Activated T-helper 1 cell treated with anti-CD3 and anti-CD28 coated beads, Interleukin-12 subunit alpha, Interleukin-12 subunit beta, Interleukin-2, Interleukin-4 antibody, amounts not matched to agents 30 ng/mL and 10 ng/mL and 1 ng/mL, durations not matched to agents 14 hours and 24 hours and 36 hours (primary cell): ENCODE data around the gene ZNF687. TPM values are rescaled to one million over a fixed set of nuclear protein-coding genes. Genes with fewer than 3 reads are reported as not detected.
A peak's percentile ranks its signal among the peaks of the same experiment; 100 is the strongest.

Experiments used
- DNase-seq: peaks from one replicate; pipeline ENCODE4 v3.0.0; 2021; ENCODE audit warnings: low spot score
- H3K27ac Mint-ChIP-seq: one replicate; pipeline ENCODE4 v1.8.0; 2021; ENCODE audit warnings: mild to moderate bottlenecking, mixed read lengths
- H3K27me3 Mint-ChIP-seq: one replicate; pipeline ENCODE4 v1.8.0; 2022; ENCODE audit warnings: mild to moderate bottlenecking, moderate library complexity, mixed read lengths; ENCODE audit not compliant: insufficient read depth
- H3K36me3 Mint-ChIP-seq: one replicate; pipeline ENCODE4 v1.8.0; 2021; ENCODE audit warnings: low read depth, mixed read lengths
- H3K4me1 Mint-ChIP-seq: one replicate; pipeline ENCODE4 v1.8.0; 2021; ENCODE audit warnings: low read depth, mixed read lengths
- H3K4me3 Mint-ChIP-seq: one replicate; pipeline ENCODE4 v1.8.0; 2021; ENCODE audit warnings: mild to moderate bottlenecking, moderate library complexity, mixed read lengths
- H3K9me3 Mint-ChIP-seq: one replicate; pipeline ENCODE4 v1.8.0; 2021; ENCODE audit warnings: mixed read lengths
- intact Hi-C: fragments of 100-400 bp; cut with micrococcal nuclease; formaldehyde crosslinking; loops from one replicate; pipeline ENCODE4 v1.15.1; 2024
- total RNA-seq: library from RNA; stranded (reverse); gene quantifications from 2 replicates; pipeline ENCODE4 v1.2.3, GENCODE V29; 2022

Gene ZNF687, protein sequence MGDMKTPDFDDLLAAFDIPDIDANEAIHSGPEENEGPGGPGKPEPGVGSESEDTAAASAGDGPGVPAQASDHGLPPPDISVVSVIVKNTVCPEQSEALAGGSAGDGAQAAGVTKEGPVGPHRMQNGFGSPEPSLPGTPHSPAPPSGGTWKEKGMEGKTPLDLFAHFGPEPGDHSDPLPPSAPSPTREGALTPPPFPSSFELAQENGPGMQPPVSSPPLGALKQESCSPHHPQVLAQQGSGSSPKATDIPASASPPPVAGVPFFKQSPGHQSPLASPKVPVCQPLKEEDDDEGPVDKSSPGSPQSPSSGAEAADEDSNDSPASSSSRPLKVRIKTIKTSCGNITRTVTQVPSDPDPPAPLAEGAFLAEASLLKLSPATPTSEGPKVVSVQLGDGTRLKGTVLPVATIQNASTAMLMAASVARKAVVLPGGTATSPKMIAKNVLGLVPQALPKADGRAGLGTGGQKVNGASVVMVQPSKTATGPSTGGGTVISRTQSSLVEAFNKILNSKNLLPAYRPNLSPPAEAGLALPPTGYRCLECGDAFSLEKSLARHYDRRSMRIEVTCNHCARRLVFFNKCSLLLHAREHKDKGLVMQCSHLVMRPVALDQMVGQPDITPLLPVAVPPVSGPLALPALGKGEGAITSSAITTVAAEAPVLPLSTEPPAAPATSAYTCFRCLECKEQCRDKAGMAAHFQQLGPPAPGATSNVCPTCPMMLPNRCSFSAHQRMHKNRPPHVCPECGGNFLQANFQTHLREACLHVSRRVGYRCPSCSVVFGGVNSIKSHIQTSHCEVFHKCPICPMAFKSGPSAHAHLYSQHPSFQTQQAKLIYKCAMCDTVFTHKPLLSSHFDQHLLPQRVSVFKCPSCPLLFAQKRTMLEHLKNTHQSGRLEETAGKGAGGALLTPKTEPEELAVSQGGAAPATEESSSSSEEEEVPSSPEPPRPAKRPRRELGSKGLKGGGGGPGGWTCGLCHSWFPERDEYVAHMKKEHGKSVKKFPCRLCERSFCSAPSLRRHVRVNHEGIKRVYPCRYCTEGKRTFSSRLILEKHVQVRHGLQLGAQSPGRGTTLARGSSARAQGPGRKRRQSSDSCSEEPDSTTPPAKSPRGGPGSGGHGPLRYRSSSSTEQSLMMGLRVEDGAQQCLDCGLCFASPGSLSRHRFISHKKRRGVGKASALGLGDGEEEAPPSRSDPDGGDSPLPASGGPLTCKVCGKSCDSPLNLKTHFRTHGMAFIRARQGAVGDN
- 26.9 and 27.3 TPM in 2 replicates for total RNA-seq

DNA sequence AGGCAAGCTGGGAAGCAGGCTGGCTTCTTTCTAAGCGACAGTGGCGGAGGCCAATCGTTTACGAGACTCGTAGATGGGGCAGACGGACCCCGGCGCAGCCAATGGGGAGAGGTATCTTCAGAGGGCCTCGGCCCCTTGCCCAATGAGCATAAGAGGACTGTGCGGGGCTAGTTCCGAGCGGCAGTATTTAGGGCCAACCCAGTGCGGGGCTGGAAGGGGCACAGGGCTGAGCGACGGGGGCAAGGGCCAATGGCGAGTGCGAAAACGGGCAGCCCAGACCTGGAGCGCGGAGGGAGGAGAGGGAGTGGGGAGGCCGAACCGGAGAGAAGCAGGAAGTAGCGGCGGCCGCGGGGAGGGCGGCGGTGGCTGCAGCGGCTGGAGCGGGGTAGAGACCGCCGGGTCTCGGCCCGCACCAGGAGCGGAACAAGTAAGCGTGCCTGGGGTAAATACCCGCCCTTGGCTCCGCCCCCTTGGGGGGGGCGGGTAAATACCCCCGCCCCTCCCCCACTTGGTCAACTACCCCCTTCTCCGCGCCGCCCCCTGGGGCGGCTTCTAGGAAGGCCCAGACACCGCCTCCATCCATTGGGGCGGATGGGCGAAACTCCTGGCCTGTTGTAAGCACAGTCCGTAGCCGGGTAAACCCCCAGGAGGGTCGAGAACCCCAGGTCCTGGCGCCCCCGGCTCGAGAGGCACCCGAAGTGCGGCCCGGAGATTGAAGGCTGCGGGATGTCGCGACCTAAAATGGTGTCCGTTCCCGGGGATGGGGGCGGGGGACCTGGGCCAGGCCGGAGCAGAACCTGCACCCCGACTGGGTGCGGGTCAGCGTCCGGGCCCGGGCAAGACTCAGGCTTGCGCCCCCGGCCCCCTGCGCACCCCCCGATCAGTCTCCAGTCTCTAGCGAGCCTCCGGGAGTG lies at the start of gene ZNF687:
Gene ZNF687 (plus strand): TSS at position 331 of the 914 bp plus-strand sequence. CDS start 3,993 bp downstream, outside the sequence.
- DNase-seq = peak; percentile 98
- Mint-ChIP-seq H3K27me3 (no peaks in the 10 kb centered on the region), H3K36me3 (peaks cover 17% of the 10 kb centered on the region), H3K4me3 (peak within 1 kb of the TSS; percentile 94), H3K27ac (peak within 1 kb of the TSS; percentile 100), H3K9me3 (no peaks in the 10 kb centered on the region), H3K4me1 (peaks cover 36% of the 10 kb centered on the region)
- intact Hi-C loops = loop anchor here (1.0 to 5.0 kb wide), 19 partner anchors 19 to 508 kb away; partner anchors contain the start of genes ARNT, CDC42SE1, GABPB2 and LYSMD1

DNA sequence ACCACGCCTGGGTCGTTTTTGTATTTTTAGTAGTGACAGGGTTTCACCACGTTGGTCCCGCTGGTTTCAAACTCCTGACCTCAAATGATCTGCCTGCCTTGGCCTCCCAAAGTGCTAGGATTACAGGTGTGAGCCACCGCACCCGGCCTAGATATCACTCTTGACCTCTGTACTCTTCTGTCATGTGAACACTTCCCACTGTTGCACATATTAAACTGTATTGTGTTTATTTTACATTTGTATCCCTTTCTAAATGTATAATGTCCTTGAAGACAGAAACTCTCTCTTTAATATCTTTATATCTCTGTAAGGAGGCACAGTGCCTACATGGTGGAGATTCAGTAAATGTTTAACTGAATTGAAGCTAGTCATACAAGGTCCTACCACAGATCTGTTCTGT lies 46.9 kb upstream of the ZNF687 start:
- DNase-seq = no peak
- H3K4me1 Mint-ChIP-seq = peaks cover 10% of the 10 kb centered on the region
- intact Hi-C loops = no loop called here
- H3K27ac Mint-ChIP-seq = no peak overlapping the region
- H3K9me3 Mint-ChIP-seq = no peaks in the 10 kb centered on the region
- H3K27me3 Mint-ChIP-seq = no peaks in the 10 kb centered on the region
- H3K36me3 Mint-ChIP-seq = peaks cover 57% of the 10 kb centered on the region
- no peak overlapping the region for H3K4me3 Mint-ChIP-seq

DNA sequence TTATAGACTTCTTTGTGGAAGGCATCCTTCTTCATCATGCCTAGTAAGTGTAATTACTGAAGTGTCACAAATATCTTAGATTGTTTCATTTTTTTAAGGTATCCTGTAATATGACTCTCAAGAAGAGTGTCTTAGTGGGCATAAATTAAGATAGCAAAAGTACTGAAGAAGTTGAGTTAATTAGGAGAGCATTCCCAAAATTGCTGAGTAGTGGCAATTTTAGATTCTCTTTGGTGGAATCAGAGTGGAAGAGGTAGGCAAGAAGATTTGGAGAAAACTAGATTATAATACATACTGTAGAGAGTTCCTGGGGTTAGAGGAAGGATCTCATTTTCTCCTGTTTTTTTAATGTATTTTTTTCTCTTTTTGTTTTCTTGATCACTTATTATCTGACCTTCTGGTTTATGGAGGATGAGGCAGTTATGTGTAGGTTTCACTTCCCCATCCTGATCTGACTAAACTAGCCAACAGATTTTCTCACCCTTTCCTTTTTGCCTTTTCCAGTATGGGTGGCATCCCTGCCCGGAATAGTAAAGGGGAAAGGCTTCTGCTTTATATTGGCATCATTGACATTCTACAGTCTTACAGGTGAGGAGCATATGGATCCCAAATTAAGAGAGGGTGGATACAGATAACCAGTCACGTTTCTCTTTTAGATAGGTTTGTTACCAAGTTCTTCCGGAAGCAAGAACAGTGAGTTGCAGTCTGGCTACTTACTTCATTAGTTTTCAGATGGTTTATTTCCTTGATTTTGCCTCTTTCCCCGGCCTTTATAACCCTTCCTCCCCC lies 44.2 kb upstream of the ZNF687 start:
- peak overlapping the region; percentile 56 for H3K27ac Mint-ChIP-seq
- intact Hi-C loops = loop anchor here (1.0 kb wide), 1 partner anchor 7 kb away; no protein-coding TSS in a partner anchor

DNA sequence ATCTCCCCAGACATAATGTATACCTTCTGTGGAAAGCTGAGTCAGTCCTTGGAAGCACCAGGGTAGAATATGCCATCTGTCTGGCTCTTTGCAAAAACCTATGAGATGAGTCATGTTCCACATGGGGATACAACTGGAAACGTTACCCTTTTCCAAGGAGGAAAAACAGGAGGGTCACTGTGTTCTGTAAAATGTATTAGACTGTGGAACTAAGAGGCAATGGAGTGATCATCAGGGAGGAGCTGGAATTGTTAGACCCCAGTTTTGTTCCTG lies 43.7 kb upstream of the ZNF687 start:
- no peak for DNase-seq
- intact Hi-C loops = no loop called here
- no peak overlapping the region for H3K4me3 Mint-ChIP-seq
- H3K36me3 Mint-ChIP-seq = peaks cover 57% of the 10 kb centered on the region
- H3K27me3 Mint-ChIP-seq = no peaks in the 10 kb centered on the region
- H3K4me1 Mint-ChIP-seq = peaks cover 10% of the 10 kb centered on the region
- peak overlapping the region; percentile 2 for H3K27ac Mint-ChIP-seq
- H3K9me3 Mint-ChIP-seq = no peaks in the 10 kb centered on the region

More for the DNA sequence above, 44.2 kb upstream of the ZNF687 start:
- no peaks in the 10 kb centered on the region for H3K27me3 Mint-ChIP-seq
- H3K4me1 Mint-ChIP-seq = peaks cover 10% of the 10 kb centered on the region
- H3K9me3 Mint-ChIP-seq = no peaks in the 10 kb centered on the region
- H3K4me3 Mint-ChIP-seq = no peak overlapping the region
- H3K36me3 Mint-ChIP-seq = peaks cover 53% of the 10 kb centered on the region
- no peak for DNase-seq

DNA sequence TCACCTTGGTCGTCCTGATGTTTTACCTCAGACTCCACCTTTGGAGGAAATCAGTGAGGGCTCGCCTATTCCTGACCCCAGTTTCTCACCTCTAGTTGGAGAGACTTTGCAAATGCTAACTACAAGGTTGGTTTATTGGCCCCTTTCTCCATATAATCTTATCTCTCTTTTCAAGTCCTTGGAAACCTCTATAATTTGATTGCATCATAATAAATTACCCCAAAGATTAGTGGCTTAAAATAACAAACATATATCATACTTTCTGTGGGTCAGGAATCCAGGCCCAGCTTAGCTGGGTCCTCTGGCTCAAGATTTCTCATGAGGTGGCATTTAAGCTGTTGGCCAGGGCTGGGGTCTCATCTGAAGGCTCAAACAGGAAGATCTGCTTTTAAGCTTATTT lies 39.7 kb upstream of the ZNF687 start:
- no peaks in the 10 kb centered on the region for H3K27me3 Mint-ChIP-seq
- H3K9me3 Mint-ChIP-seq = no peaks in the 10 kb centered on the region
- peaks cover 5% of the 10 kb centered on the region for H3K4me1 Mint-ChIP-seq
- no peak overlapping the region for H3K4me3 Mint-ChIP-seq
- intact Hi-C loops = no loop called here
- H3K27ac Mint-ChIP-seq = peak overlapping the region; percentile 23
- no peak for DNase-seq
- H3K36me3 Mint-ChIP-seq = peaks cover 52% of the 10 kb centered on the region

DNA sequence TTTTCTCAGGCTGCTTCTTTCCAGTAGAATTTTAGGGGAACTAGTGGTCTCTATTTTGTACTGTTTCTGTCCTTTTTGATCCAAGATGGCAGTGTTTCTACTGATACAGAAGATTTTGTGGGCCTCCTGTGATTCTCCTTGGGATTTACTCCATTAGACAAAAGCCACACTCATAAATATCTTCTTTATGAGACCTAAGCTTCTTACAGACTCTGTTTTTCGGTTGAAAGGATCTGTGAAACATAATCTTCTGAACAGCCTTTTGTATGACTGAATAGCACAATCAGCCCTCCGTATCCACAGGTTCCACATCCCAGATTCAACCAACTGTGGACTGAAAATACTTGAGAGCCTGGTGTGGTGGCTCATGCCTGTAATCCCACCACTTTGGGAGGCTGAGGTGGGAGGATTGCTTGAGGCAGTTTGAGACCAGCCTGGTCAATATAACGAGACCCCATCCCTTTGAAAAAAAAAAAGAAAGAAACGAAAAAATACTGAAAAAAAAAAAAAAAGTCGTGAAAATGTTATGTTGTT lies 38.3 kb upstream of the ZNF687 start:
- intact Hi-C loops = no loop called here
- H3K4me3 Mint-ChIP-seq = no peak overlapping the region
- H3K27ac Mint-ChIP-seq = no peak overlapping the region

DNA sequence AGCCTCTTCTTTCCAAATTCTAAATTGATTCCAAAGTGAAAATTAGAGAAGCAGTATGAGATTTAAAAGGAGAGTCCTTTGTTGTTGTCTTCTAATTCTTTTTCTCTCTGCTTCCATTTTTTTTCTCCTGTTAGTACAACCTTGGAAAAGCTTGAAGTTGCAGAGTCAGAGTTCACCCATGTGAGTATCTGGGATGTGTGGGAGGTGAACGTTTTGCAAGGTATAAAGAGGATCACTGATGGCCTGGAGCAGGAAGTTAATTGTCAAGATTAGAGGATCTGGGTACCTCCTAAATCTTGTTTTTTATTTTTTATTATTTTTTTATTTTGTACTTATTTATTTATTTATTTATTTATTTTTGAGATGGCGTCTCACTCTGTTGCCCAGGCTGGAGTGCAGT lies 35.3 kb upstream of the ZNF687 start:
- no peak for DNase-seq
- H3K36me3 Mint-ChIP-seq = peaks cover 52% of the 10 kb centered on the region

More for the DNA sequence above, 38.3 kb upstream of the ZNF687 start:
- peaks cover 53% of the 10 kb centered on the region for H3K36me3 Mint-ChIP-seq
- H3K4me1 Mint-ChIP-seq = no peaks in the 10 kb centered on the region
- no peaks in the 10 kb centered on the region for H3K9me3 Mint-ChIP-seq
- H3K27me3 Mint-ChIP-seq = no peaks in the 10 kb centered on the region
- DNase-seq = no peak

DNA sequence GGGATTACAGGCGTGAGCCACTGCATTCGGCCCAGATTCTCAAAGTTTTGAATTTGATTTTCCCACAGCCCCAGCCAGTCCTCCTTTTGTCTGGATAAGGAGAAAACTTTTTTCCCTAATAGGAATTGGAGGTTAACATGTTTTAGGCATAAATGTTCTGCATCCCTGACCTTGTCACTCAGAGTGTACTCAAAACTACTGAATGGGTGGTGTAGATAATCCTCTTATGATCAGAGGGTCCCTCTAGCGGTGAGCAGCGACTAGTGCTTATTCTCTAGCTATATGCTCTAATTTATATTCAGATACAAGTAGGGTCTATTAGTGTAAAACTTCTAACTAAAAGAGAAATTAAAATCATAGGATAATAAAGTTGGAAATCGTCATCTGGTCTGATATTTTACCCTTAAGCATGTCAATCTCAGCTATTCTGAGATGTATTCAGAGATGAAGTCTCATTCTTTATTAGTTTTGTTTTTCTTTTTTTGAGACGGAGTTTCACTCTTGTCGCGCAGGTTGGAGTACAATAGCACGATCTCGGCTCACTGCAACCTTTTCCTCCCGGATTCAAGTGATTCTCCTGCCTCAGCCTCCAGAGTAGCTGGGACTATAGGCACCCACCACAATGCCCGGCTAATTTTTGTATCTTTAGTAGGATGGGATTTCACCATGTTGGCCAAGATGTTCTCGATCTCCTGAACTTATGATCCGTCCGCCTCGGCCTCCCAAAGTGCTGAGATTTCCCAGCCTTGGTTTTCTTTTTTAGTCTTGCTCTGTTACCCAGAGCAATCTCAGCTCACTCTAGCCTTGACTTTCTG lies 30.2 kb upstream of the ZNF687 start:
- no peak overlapping the region for H3K4me3 Mint-ChIP-seq
- peaks cover 11% of the 10 kb centered on the region for H3K4me1 Mint-ChIP-seq
- H3K36me3 Mint-ChIP-seq = peaks cover 24% of the 10 kb centered on the region
- peak; percentile 48 for DNase-seq
- no peak overlapping the region for H3K27ac Mint-ChIP-seq
- H3K9me3 Mint-ChIP-seq = no peaks in the 10 kb centered on the region
- intact Hi-C loops = loop anchor here (1.0 kb wide), 2 partner anchors 56 to 153 kb away; no protein-coding TSS in a partner anchor
- no peaks in the 10 kb centered on the region for H3K27me3 Mint-ChIP-seq

More for the DNA sequence above, 35.3 kb upstream of the ZNF687 start:
- H3K27me3 Mint-ChIP-seq = no peaks in the 10 kb centered on the region
- intact Hi-C loops = no loop called here
- no peak overlapping the region for H3K27ac Mint-ChIP-seq
- H3K9me3 Mint-ChIP-seq = no peaks in the 10 kb centered on the region
- no peak overlapping the region for H3K4me3 Mint-ChIP-seq
- H3K4me1 Mint-ChIP-seq = no peaks in the 10 kb centered on the region

DNA sequence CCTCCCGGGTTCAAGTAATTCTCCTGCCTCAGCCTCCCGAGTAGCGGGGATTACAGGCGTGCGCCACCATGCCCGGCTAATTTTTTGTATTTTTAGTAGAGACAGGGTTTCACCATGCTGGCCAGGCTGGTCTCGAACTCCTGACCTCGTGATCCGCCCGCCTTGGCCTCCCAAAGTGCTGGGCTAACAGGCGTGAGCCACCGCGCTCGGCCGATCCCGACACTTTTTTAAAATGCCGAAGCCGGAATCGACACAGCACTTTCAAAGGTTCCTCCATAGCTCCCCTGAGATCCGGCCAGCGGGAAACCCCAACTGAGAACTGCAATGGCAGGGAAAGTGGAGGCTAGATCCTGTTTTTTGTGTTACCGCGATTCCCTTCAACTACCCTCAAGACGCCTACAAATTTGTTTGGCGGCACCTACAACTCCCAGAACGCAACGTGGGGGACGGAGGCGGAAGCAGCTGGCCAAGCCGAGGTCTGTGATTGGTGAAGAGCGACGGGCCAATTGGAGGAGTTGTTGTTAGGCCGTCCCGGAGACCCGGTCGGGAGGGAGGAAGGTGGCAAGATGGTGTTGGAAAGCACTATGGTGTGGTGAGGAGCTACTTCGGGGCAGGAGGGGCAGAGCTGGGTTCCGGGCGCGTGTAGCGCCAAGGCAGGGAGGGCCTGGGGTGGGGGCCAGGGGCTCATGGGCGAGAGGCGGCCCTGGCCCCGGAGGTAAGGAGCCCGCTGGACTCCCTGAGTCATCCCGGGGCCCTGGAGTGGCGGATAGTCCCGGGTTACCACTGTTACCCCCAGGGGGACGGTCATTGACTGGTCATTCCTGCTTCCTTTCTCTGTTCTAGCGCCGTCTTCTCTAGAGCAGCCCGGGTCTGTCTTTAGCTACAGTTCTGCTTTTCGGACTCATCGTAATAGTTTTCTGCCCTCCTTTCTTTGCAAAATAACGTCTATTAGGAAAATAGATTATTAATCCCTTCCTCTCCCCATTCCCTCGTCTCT lies 27.6 kb upstream of the ZNF687 start, which contains the start of gene PSMD4:
Gene PSMD4 (plus strand): TSS at position 518 of the 997 bp plus-strand sequence. CDS start 49 bp downstream, at position 567.
- Mint-ChIP-seq H3K36me3 (peaks cover 10% of the 10 kb centered on the region), H3K4me3 (peak within 1 kb of the TSS; percentile 98), H3K9me3 (no peaks in the 10 kb centered on the region), H3K27me3 (no peaks in the 10 kb centered on the region), H3K4me1 (peaks cover 17% of the 10 kb centered on the region), H3K27ac (peak within 1 kb of the TSS; percentile 88)
- peak; percentile 91 for DNase-seq
- intact Hi-C loops = loop anchor here (1.0 to 2.0 kb wide), 11 partner anchors 23 to 328 kb away; partner anchors contain the start of genes LYSMD1, PI4KB, PIP5K1A and RFX5
